Memory B cell (primary cell): ENCODE results near the gene NAP1L1.

Experiments used
- ATAC-seq: fragments of 150-1000 bp; cut with Tn5 transposase; 2 replicates; pipeline ENCODE4 v1.10.0; 2021; ENCODE audit warnings: low read depth, mild to moderate bottlenecking, moderate library complexity
- DNase-seq, 2 donors: peaks; one replicate each; pipeline ENCODE4 v3.0.0; 2022; ENCODE audit warnings: low spot score in 2 of 2
- H3K27ac Mint-ChIP-seq: one replicate; pipeline ENCODE4 v1.8.0; 2022; ENCODE audit warnings: mild to moderate bottlenecking, moderate library complexity, mixed read lengths
- H3K27me3 Mint-ChIP-seq: one replicate; pipeline ENCODE4 v1.8.0; 2022; ENCODE audit warnings: mixed read lengths
- H3K36me3 Mint-ChIP-seq: one replicate; pipeline ENCODE4 v1.8.0; 2022; ENCODE audit warnings: mild to moderate bottlenecking, mixed read lengths
- H3K4me1 Mint-ChIP-seq: one replicate; pipeline ENCODE4 v1.8.0; 2022; ENCODE audit warnings: mixed read lengths
- H3K4me3 Mint-ChIP-seq: one replicate; pipeline ENCODE4 v1.8.0; 2022; ENCODE audit warnings: mild to moderate bottlenecking, moderate library complexity, mixed read lengths
- H3K9me3 Mint-ChIP-seq: one replicate; pipeline ENCODE4 v1.8.0; 2022; ENCODE audit warnings: mixed read lengths

NAP1L1 gene

GRCh38 chr12:76025601-76026575, 58.6 kb downstream of the NAP1L1 start:
- peaks cover 12% of the 10 kb centered on the region for H3K4me1 Mint-ChIP-seq
- no peak overlapping the region for H3K27ac Mint-ChIP-seq
- ATAC-seq (no peak), DNase-seq (no peak)
- no peak overlapping the region for H3K4me3 Mint-ChIP-seq
- H3K36me3 Mint-ChIP-seq: no peaks in the 10 kb centered on the region
- H3K27me3 Mint-ChIP-seq: peaks cover 9% of the 10 kb centered on the region
- no peaks in the 10 kb centered on the region for H3K9me3 Mint-ChIP-seq

DNA sequence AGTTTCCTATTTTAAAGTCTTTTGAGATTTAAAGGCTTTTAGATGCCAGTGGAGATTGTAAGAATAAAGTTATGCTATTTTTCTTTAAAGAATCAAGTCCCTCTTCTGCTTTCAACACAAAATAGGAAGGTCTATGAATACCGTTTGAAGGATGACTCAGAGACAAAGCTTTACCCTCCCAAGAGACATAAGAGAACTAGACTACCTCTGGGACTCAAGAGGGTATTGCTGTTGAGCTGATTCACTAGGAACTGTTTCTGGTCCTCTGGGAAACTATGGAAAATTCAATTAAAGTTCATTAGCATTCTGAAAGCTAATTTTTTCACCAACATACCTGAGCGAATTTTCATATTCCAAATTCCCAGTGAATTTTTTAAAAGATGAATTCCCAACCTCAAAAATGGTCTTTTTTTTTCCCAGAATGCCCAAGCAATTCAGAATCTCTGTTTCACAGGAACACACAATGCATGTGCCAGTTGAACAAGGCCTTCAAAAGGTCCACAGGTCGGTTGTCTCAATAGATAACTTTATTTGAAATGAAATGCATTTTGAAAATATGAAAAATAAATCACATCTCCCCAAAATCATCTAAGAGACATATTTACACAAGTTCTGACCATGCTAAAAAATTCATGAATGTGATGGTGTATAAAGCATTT, 59.4 kb downstream of the NAP1L1 start:
- Mint-ChIP-seq H3K27me3 (peaks cover 8% of the 10 kb centered on the region), H3K36me3 (no peaks in the 10 kb centered on the region), H3K4me3 (no peak overlapping the region), H3K27ac (no peak overlapping the region), H3K4me1 (peaks cover 4% of the 10 kb centered on the region), H3K9me3 (no peaks in the 10 kb centered on the region)
- ATAC-seq: no peak
- DNase-seq: no peak

DNA sequence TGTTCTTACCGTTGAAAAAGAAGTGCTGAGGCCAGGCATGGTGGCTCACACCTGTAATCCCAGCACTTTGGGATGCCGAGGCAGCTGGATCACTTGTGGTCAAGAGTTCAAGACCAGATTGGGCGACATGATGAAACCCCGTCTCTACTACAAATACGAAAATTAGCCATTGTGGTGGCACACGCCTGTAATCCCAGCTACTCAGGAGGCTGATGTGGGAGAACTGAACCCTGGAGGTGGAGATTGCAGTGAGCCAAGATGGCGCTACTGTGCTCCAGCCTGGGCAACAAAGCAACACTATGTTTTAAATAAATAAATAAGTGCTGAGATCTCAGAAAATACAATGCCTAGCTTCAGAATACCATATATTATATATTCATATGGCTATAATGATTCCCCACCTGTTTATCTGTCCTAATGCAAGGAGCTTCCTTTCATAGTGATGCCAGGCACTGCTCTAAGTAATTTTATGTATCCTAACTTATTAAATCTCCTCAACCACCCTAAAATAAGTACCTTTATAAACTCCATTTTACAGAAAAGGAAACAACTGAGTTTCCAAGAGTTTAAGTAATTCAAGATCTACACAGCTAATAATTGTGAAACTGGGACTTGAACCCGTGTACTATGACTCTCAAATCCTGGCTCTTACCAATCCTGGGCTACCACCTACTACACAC, 60.2 kb downstream of the NAP1L1 start:
- ATAC-seq (no peak), DNase-seq (no peak)
- Mint-ChIP-seq H3K4me1 (no peaks in the 10 kb centered on the region), H3K4me3 (no peak overlapping the region), H3K27ac (no peak overlapping the region), H3K9me3 (no peaks in the 10 kb centered on the region), H3K36me3 (no peaks in the 10 kb centered on the region), H3K27me3 (peaks cover 5% of the 10 kb centered on the region)

DNA sequence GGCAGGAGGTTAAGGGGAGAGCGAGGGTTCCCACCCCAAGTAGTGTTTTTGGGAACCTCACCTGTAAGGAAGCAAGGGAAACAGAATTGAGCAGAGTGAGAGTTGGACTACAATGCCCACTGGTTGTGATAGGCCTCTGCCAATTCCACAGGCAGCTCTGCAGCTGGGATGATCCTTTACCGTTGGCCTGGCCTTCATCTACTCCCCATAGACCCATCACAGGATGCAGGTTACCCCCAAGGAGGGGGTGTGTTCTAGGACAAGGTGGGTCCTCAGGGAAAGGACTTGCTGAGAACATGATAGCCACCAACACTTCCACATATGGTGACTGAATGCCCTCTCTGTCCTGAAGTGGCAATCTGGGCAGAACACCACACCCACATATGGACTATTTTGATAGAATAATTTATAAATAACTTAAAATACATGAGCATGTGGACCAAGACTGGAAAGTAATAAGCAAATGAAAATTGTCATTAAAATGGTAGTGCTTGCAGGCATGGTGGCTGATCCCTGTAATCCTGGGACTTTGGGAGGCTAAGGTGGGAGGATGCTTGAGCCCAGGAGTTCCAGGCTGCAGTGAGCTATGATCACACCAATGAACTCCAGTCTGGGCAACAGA, 61.3 kb downstream of the NAP1L1 start:
- no peak for ATAC-seq
- Mint-ChIP-seq H3K27ac (no peak overlapping the region), H3K27me3 (peaks cover 7% of the 10 kb centered on the region), H3K9me3 (no peaks in the 10 kb centered on the region), H3K4me3 (no peak overlapping the region), H3K4me1 (no peaks in the 10 kb centered on the region), H3K36me3 (no peaks in the 10 kb centered on the region)
- no peak for DNase-seq

GRCh38 chr12:76022506-76022905, 62.0 kb downstream of the NAP1L1 start:
- peaks cover 7% of the 10 kb centered on the region for H3K27me3 Mint-ChIP-seq
- no peak overlapping the region for H3K4me3 Mint-ChIP-seq
- H3K36me3 Mint-ChIP-seq: no peaks in the 10 kb centered on the region
- no peaks in the 10 kb centered on the region for H3K9me3 Mint-ChIP-seq
- no peak for ATAC-seq
- no peak overlapping the region for H3K27ac Mint-ChIP-seq
- H3K4me1 Mint-ChIP-seq: no peaks in the 10 kb centered on the region
- DNase-seq: no peak

- no peaks in the 10 kb centered on the region for H3K9me3 Mint-ChIP-seq
- no peak overlapping the region for H3K4me3 Mint-ChIP-seq
- DNase-seq (no peak), ATAC-seq (peak; percentile 56)
- peaks cover 10% of the 10 kb centered on the region for H3K27me3 Mint-ChIP-seq
- H3K4me1 Mint-ChIP-seq: no peaks in the 10 kb centered on the region
- H3K36me3 Mint-ChIP-seq: no peaks in the 10 kb centered on the region
- no peak overlapping the region for H3K27ac Mint-ChIP-seq
These were observed 63.5 kb downstream of the NAP1L1 start for GRCh38 chr12:76020731-76021672.

DNA sequence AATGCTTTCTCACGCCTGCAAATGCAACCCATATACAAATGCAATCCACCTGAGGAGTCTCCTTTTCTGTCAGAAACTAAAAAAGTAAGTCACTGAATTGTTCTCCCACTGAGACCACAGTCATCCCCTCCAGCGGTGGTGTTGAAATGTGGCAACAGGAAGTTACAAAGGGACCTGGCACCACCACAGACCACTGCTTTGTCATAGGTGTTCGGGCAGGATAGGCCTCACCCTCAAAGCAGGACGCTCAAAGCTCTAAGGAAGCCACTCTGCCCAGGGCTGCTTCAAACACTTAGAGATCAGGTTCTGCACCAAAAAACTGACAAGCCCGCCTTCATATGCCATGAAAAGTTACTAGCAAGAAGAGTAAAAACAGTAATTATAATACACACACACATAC, 64.2 kb downstream of the NAP1L1 start:
- Mint-ChIP-seq H3K27me3 (peaks cover 11% of the 10 kb centered on the region), H3K4me1 (no peaks in the 10 kb centered on the region), H3K36me3 (no peaks in the 10 kb centered on the region), H3K27ac (no peak overlapping the region), H3K4me3 (no peak overlapping the region), H3K9me3 (no peaks in the 10 kb centered on the region)
- ATAC-seq (peak; percentile 27), DNase-seq (no peak)

DNA sequence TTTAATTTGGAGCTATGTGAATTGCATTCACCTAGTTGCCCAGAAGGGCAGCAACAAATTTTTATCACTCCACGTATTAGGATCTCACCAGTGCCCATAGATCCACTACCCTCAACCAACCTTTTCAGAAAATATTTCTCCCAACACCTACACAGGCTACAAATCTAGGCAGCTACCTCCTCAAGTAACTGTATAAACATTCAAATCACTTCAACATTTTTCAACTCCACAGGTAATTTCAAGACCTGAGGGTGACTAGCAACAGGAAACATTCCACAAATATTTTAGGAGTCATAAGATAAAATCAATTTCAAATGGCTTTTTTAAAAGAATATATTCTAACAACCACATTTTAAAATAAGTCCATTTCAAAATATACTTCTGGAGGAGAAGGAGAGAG, 65.8 kb downstream of the NAP1L1 start:
- ATAC-seq: no peak
- Mint-ChIP-seq H3K27me3 (peaks cover 11% of the 10 kb centered on the region), H3K36me3 (no peaks in the 10 kb centered on the region), H3K27ac (no peak overlapping the region), H3K4me3 (no peak overlapping the region), H3K4me1 (no peaks in the 10 kb centered on the region), H3K9me3 (no peaks in the 10 kb centered on the region)
- DNase-seq: no peak

- no peak overlapping the region for H3K27ac Mint-ChIP-seq
- DNase-seq: no peak
- no peaks in the 10 kb centered on the region for H3K4me1 Mint-ChIP-seq
- H3K27me3 Mint-ChIP-seq: peaks cover 10% of the 10 kb centered on the region
- H3K36me3 Mint-ChIP-seq: no peaks in the 10 kb centered on the region
- H3K9me3 Mint-ChIP-seq: no peaks in the 10 kb centered on the region
- no peak for ATAC-seq
- no peak overlapping the region for H3K4me3 Mint-ChIP-seq
These were observed 66.4 kb downstream of the NAP1L1 start for GRCh38 chr12:76018111-76018510.

DNA sequence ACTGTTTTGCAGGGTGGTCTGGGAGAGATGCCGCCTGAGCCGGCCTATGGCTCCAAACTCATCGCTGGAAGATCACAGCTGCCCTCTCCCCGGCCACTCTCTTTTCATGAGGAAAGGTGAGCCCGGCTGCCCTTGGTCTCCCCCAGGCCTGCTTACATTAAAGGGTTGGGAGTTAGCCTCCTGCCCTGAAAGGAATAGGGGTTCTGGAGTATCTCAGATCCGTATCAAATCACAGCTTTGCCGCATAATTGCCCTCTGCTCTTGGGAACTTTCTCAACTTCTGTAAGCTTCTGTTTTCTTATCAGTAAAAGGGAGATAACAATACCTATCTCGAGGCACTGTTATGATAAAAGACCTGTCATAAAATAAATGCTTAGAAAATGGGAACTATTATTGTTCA, 70.5 kb downstream of the NAP1L1 start:
- Mint-ChIP-seq H3K4me3 (no peak overlapping the region), H3K27ac (no peak overlapping the region), H3K27me3 (peaks cover 9% of the 10 kb centered on the region), H3K9me3 (no peaks in the 10 kb centered on the region), H3K36me3 (no peaks in the 10 kb centered on the region), H3K4me1 (no peaks in the 10 kb centered on the region)
- ATAC-seq (no peak), DNase-seq (no peak)

DNA sequence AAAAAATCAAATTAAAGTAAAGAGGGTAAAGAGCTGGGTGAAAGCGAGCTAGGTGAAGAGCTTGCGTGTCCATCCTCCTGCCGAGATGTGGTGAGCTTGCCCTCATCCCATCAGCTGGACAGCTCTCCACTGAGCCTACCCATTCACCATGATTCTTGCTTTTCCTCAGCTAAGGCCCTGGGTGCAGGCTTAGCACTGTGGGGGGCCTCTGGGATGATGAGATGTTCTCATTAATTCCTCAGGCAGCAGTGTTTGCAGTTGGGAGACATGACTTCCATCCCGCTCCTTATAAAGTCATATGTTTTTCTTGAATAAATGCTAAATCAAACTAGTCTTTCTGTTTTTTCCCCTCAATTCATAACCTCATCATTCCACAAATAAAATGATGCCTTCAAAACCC, 70.9 kb downstream of the NAP1L1 start:
- H3K27me3 Mint-ChIP-seq: peaks cover 8% of the 10 kb centered on the region
- no peak for ATAC-seq

GRCh38 chr12:76012644-76013043, 71.8 kb downstream of the NAP1L1 start:
- ATAC-seq (no peak), DNase-seq (no peak)
- H3K36me3 Mint-ChIP-seq: no peaks in the 10 kb centered on the region
- H3K9me3 Mint-ChIP-seq: no peaks in the 10 kb centered on the region
- no peak overlapping the region for H3K27ac Mint-ChIP-seq
- no peaks in the 10 kb centered on the region for H3K4me1 Mint-ChIP-seq
- no peak overlapping the region for H3K4me3 Mint-ChIP-seq
- peaks cover 7% of the 10 kb centered on the region for H3K27me3 Mint-ChIP-seq

More for the DNA sequence above, 70.9 kb downstream of the NAP1L1 start:
- Mint-ChIP-seq H3K27ac (no peak overlapping the region), H3K4me3 (no peak overlapping the region), H3K36me3 (no peaks in the 10 kb centered on the region), H3K9me3 (no peaks in the 10 kb centered on the region), H3K4me1 (no peaks in the 10 kb centered on the region)
- DNase-seq: no peak
